Omental fat pad (tissue), 4 donors: ENCODE data around the gene TMEM140. TPM values are rescaled to one million over a fixed set of nuclear protein-coding genes. Genes with fewer than 3 reads are reported as not detected.

Experiments used
- ATAC-seq: fragments of 150-250 bp; one replicate; pipeline ENCODE4 v1.9.1; 2016; ENCODE audit warnings: mild to moderate bottlenecking, moderate library complexity; ENCODE audit not compliant: low FRiP score
- DNase-seq: peaks from one replicate; pipeline ENCODE4 v3.0.0-alpha.2; 2019; ENCODE audit warnings: low spot score
- CTCF ChIP-seq, 3 donors: fragments of 450-650 bp; IDR thresholded peaks; one replicate each; pipeline ENCODE4 v1.5.1; 2016 to 2017; ENCODE audit warnings: antibody characterized with exemption in 3 of 3, mild to moderate bottlenecking in 3 of 3, moderate library complexity in 2 of 3
- total RNA-seq, 4 donors: library from RNA; depleted of rRNA; stranded (reverse); fragments of >200 nt; gene quantifications; one replicate each; pipeline ENCODE4 v1.1.0, GENCODE V29; 2016

Gene TMEM140
- 100 to 1,000 TPM in 1 of 4 donors, 10 to 100 TPM in 3; 25.9 to 106 (median 62.1) TPM for total RNA-seq

DNA sequence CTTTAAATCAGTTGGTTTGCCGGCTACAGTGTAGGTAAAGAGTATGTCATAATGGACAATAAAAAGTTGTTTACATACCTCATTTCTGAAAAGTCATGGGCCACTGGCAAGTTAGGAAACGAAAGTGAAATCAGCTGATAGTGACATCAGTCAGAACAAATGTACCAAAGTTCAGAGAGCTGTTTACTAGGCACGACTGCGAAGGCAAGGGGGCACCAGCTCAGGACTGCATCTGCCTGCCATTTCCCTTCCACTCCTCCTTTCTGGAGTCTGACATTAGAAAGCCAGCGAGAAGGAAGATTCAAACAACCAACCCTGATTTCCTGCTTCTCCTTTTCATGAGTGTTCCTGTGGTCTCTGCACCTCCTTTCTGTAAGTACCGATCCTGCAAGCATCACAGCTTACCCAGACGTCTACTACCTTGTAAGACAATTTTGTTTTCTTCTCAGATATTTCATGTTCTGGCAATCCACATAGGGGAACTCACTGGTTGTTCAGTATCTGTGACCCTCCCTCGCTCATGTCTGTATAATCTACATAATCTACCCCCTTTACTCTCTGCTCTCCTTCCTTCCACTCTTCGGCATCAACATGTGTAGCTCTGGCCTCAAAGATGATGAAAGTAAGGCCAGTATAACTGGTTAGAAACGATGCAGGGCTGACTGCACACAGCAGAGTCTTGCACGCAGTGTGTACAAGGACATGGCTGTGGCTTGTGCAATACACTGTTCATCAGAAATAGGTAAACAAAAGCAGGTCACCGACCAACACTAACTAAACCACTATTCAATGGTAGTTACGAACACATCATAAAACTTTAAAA is at the start of gene TMEM140:
TMEM140 (plus strand) TSS at position 174 of the 823 bp plus-strand sequence. CDS start 16,370 bp downstream, outside the sequence.
- ATAC-seq, result peak; percentile 83
- no peak for TF ChIP-seq CTCF (IDR thresholded peaks at IDR 0.05)
- DNase-seq, result no peak

- ATAC-seq, result no peak
- no peak for TF ChIP-seq CTCF (IDR thresholded peaks at IDR 0.05)
- DNase-seq, result no peak
Observed at GRCh38 chr7:135098391-135098790, 49.5 kb upstream of the TMEM140 start.

DNA sequence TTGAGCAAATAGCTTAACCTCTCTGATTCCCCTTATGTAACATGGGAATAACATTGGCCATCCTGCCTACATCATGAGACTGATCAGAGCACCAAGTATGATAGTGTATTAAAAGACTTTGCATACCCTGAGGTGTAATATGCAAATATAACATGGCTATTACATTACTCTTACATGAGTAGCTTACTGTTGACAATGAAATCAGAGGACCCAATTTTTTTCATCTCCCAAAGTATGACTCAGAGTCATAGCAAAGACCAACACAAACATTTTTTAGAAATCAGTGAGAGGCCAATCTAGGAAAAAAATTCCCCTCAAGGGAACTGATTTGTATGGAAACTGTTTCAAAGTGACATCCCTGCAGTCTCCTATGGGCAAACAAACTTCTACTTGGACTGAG is 47.0 kb upstream of the TMEM140 start:
- DNase-seq (no peak), ATAC-seq (no peak)
- TF ChIP-seq CTCF (IDR thresholded peaks at IDR 0.05), result no peak

- ATAC-seq (no peak), DNase-seq (no peak)
- no peak for TF ChIP-seq CTCF (IDR thresholded peaks at IDR 0.05)
Observed at GRCh38 chr7:135102372-135102771, 45.5 kb upstream of the TMEM140 start.

- no peak for TF ChIP-seq CTCF (IDR thresholded peaks at IDR 0.05)
- ATAC-seq (no peak), DNase-seq (no peak)
Observed at GRCh38 chr7:135109562-135109961, 38.3 kb upstream of the TMEM140 start.

DNA sequence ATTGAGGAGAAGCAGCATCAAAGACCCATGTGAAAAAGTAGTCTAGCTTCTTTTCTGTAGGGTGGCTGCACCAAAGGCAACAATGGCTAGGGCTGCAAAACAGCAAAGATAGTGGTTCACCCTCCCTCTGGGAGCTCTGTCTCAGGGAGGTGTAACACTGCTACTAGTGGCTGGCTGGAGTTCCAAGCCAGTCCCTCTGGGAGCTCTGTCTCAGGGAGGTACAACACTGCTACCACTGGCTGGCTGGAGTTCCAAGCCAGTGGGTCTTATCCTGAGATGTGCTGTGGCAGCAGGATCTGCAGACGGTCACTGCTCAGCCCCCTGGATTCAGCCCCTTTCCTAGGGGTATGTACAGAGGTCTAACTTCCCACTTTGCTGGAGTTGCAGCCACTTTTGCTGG is 37.9 kb upstream of the TMEM140 start:
- ATAC-seq (no peak), DNase-seq (no peak)
- no peak for TF ChIP-seq CTCF (IDR thresholded peaks at IDR 0.05)

- ATAC-seq (peak; percentile 37), DNase-seq (no peak)
- TF ChIP-seq CTCF (IDR thresholded peaks at IDR 0.05), result no peak
Observed at GRCh38 chr7:135111379-135111778, 36.5 kb upstream of the TMEM140 start.
